Effector memory CD4-positive, alpha-beta T cell (primary cell): ENCODE measurements around the gene TPGS2.
"Not testable (repeated sequence)": the region's sequence is repeated elsewhere in the genome, so short reads cannot be mapped to it uniquely, and the experiment has no call there.

Experiments used
- DNase-seq, 3 donors: peaks; one replicate each; pipeline ENCODE4 v3.0.0-alpha.2; 2020
- H3K27ac ChIP-seq: 2 replicates; pipeline ENCODE4 v1.7.0; 2013; ENCODE audit warnings: mild to moderate bottlenecking, low read length, moderate library complexity; ENCODE audit not compliant: insufficient read depth, poor library complexity, severe bottlenecking
- H3K27me3 ChIP-seq: replicated peaks from 2 replicates; pipeline ENCODE4 v1.7.0; 2013; ENCODE audit warnings: mild to moderate bottlenecking, low read length; ENCODE audit not compliant: insufficient read depth, control insufficient read depth, poor library complexity, severe bottlenecking
- H3K36me3 ChIP-seq: 2 replicates; pipeline ENCODE4 v1.7.0; 2013; ENCODE audit warnings: mild to moderate bottlenecking, low read length, moderate library complexity; ENCODE audit not compliant: control insufficient read depth, insufficient read depth
- H3K4me1 ChIP-seq: 2 replicates; pipeline ENCODE4 v1.7.0; 2013; ENCODE audit warnings: low read length, mild to moderate bottlenecking; ENCODE audit not compliant: control insufficient read depth, insufficient read depth, poor library complexity, severe bottlenecking
- H3K4me3 ChIP-seq: 2 replicates; pipeline ENCODE4 v1.7.0; 2013; ENCODE audit warnings: low read length, low read depth, mild to moderate bottlenecking; ENCODE audit not compliant: insufficient read depth, poor library complexity, severe bottlenecking
- H3K9me3 ChIP-seq: 2 replicates; pipeline ENCODE4 v1.7.0; 2013; ENCODE audit warnings: mild to moderate bottlenecking, low read length, moderate library complexity; ENCODE audit not compliant: control insufficient read depth

Gene TPGS2

GRCh38 chr18:36828157-36828629, 609 bp downstream of the TPGS2 start:
- peak overlapping the region; percentile 94 for H3K4me3 ChIP-seq
- H3K9me3 ChIP-seq = no peaks in the 10 kb centered on the region
- H3K27me3 ChIP-seq = no peaks in the 10 kb centered on the region
- H3K27ac ChIP-seq = peak overlapping the region; percentile 64
- no peaks in the 10 kb centered on the region for H3K4me1 ChIP-seq
- H3K36me3 ChIP-seq = no peaks in the 10 kb centered on the region
- DNase-seq = peak; percentile 4 to 11 (median 11)

GRCh38 chr18:36826556-36826955, 2.2 kb downstream of the TPGS2 start:
- Histone ChIP-seq H3K4me1 (no peaks in the 10 kb centered on the region), H3K27ac (no peak overlapping the region), H3K27me3 (no peaks in the 10 kb centered on the region), H3K36me3 (no peaks in the 10 kb centered on the region), H3K4me3 (no peak overlapping the region), H3K9me3 (no peaks in the 10 kb centered on the region)
- DNase-seq = no peak

- Histone ChIP-seq H3K27ac (no peak overlapping the region), H3K4me3 (no peak overlapping the region), H3K4me1 (no peaks in the 10 kb centered on the region), H3K27me3 (no peaks in the 10 kb centered on the region), H3K36me3 (no peaks in the 10 kb centered on the region), H3K9me3 (no peaks in the 10 kb centered on the region)
- no peak for DNase-seq
Observed at GRCh38 chr18:36825526-36825925, 3.3 kb downstream of the TPGS2 start.

- no peak overlapping the region for H3K4me3 ChIP-seq
- no peaks in the 10 kb centered on the region for H3K27me3 ChIP-seq
- no peak overlapping the region for H3K27ac ChIP-seq
- DNase-seq = no peak
- H3K36me3 ChIP-seq = peaks cover 11% of the 10 kb centered on the region
- no peaks in the 10 kb centered on the region for H3K4me1 ChIP-seq
- H3K9me3 ChIP-seq = no peaks in the 10 kb centered on the region
Observed at GRCh38 chr18:36821681-36822080, 7.1 kb downstream of the TPGS2 start.

GRCh38 chr18:36819621-36820020, 9.2 kb downstream of the TPGS2 start:
- peaks cover 11% of the 10 kb centered on the region for H3K36me3 ChIP-seq
- H3K9me3 ChIP-seq = no peaks in the 10 kb centered on the region
- DNase-seq = no peak
- no peaks in the 10 kb centered on the region for H3K4me1 ChIP-seq
- H3K4me3 ChIP-seq = no peak overlapping the region
- H3K27me3 ChIP-seq = no peaks in the 10 kb centered on the region
- H3K27ac ChIP-seq = no peak overlapping the region

GRCh38 chr18:36818652-36819051, 10.2 kb downstream of the TPGS2 start:
- peaks cover 11% of the 10 kb centered on the region for H3K36me3 ChIP-seq
- no peak for DNase-seq
- no peaks in the 10 kb centered on the region for H3K9me3 ChIP-seq

GRCh38 chr18:36817039-36817438, 11.8 kb downstream of the TPGS2 start:
- Histone ChIP-seq H3K4me1 (no peaks in the 10 kb centered on the region), H3K27me3 (no peaks in the 10 kb centered on the region), H3K36me3 (peaks cover 11% of the 10 kb centered on the region), H3K9me3 (no peaks in the 10 kb centered on the region), H3K4me3 (no peak overlapping the region), H3K27ac (no peak overlapping the region)
- DNase-seq = no peak

More at GRCh38 chr18:36818652-36819051, 10.2 kb downstream of the TPGS2 start:
- Histone ChIP-seq H3K27me3 (no peaks in the 10 kb centered on the region), H3K4me1 (no peaks in the 10 kb centered on the region), H3K27ac (no peak overlapping the region), H3K4me3 (no peak overlapping the region)

- H3K27me3 ChIP-seq, H3K9me3 ChIP-seq, H3K27ac ChIP-seq, H3K4me3 ChIP-seq, DNase-seq, H3K4me1 ChIP-seq: not testable (repeated sequence)
- peaks cover 11% of the 10 kb centered on the region for H3K36me3 ChIP-seq
Observed at GRCh38 chr18:36816096-36816495, 12.7 kb downstream of the TPGS2 start.

GRCh38 chr18:36814994-36815393, 13.8 kb downstream of the TPGS2 start:
- DNase-seq = no peak
- H3K4me1 ChIP-seq = no peaks in the 10 kb centered on the region
- no peak overlapping the region for H3K27ac ChIP-seq
- peaks cover 11% of the 10 kb centered on the region for H3K36me3 ChIP-seq
- no peaks in the 10 kb centered on the region for H3K27me3 ChIP-seq
- no peak overlapping the region for H3K4me3 ChIP-seq
- no peaks in the 10 kb centered on the region for H3K9me3 ChIP-seq

GRCh38 chr18:36813824-36814223, 15.0 kb downstream of the TPGS2 start:
- no peaks in the 10 kb centered on the region for H3K4me1 ChIP-seq
- H3K27me3 ChIP-seq = no peaks in the 10 kb centered on the region
- no peak for DNase-seq
- H3K36me3 ChIP-seq = peaks cover 11% of the 10 kb centered on the region
- H3K27ac ChIP-seq = no peak overlapping the region
- H3K9me3 ChIP-seq = no peaks in the 10 kb centered on the region
- no peak overlapping the region for H3K4me3 ChIP-seq
